NCI-H2196 treated with DMSO at 0.1 percent for 48 hours (cell line): ENCODE results near the gene BACH1.
"Not testable (repeated sequence)": the region's sequence is repeated elsewhere in the genome, so short reads cannot be mapped to it uniquely, and the experiment has no call there.

Experiments used
- DNase-seq: peaks from one replicate; lab custom pipeline; 2025; ENCODE audit not compliant: unreplicated experiment; lab: John Stamatoyannopoulos, UW

BACH1 gene

DNA sequence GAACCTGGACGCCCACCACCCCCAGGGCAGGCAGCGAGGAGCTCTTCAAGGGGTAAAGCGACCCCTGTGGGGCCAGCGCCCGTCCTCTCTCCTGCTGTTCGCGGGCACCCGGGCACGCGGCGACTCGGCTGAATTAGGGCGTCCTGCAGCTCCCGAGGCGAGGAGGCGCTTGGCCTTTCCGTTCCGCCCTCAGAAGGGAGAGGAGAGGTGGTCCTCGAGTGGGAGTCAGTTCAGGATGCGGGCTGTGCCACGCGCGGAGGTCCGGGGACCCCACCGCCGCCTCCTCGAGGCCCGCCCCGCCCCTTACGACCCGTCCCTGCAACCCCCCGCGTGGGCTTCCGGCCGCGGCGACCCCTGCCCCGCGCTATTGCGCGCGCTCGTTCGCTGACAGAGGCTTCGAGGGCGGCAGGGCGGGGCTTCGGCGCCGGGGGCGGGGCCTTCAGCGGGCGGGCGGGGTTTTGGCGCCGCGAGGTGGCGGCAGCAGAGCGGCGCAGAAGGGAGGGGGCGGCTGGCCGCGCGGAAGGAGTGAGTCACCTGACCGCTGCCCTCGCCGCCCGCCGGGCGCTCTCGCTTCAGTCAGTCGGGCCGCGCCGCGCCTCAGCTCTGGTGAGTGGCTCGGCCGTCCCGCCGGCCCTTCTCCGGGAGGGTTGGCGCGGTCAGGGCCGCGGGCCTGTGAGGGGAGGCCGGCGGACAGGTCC is at the start of gene BACH1:
BACH1 (plus strand) TSS at position 575 of the 698 bp plus-strand sequence. CDS start 22,359 bp downstream, outside the sequence.
- DNase-seq, result peak; percentile 87

GRCh38 chr21:29249289-29249688 is 49.4 kb upstream of the BACH1 start:
- not testable (repeated sequence) for DNase-seq

- DNase-seq, result no peak
These were observed 48.1 kb upstream of the BACH1 start for GRCh38 chr21:29250636-29251035.

DNA sequence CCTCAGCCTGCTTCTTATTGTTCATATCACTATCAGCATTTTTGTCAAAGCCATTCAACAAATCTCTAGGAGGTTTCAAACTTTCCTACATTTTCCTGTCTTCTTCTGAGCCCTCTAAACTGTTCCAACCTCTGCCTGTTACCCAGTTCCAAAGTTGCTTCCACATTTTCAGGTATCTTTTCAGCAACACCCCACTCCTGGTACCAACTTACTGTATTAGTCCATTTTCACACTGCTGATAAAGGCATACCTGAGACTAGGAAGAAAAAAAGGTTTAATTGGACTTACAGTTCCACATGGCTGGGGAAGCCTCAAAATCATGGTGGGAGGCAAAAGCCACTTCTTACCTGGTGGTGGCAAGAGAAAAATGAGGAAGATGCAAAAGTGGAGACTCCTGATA is 44.9 kb upstream of the BACH1 start:
- not testable (repeated sequence) for DNase-seq

GRCh38 chr21:29254550-29254949 is 44.2 kb upstream of the BACH1 start:
- DNase-seq, result no peak

DNA sequence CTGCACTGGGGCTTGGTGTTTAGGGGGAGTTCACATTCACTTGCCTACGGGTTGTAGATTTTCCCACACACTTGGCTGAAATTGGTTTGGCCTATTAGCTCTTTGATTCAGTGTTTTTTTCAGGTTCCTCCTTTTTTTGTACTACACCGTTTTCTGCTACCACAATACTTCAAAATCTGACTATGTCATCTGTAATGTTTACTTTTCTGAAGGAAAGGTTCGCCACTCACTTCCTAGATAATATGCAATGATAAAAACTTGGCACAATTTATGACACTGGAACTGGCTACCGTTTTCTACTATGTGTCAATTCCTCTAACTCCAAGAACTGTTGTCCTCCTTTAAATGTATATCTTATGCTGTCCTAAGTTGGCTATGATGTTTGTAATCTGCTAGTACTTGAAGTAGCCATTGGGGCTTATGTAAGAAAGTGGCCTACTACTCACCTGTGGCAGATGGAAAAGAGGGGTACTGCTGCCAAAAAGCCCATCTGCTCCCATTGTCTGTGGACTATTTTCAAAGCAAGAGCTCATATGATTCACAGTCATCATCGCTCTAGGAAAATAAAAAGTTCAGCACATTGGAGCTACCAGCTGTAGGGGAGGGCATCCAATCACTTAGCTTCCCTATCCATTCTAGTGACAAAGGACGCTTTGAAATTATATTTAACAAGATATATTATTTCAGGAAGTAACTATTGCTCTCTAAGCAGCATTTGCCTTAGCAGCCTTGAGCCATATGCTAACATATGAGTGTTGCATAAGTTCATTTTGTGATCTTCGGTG is 42.4 kb upstream of the BACH1 start:
- DNase-seq, result peak; percentile 51

DNA sequence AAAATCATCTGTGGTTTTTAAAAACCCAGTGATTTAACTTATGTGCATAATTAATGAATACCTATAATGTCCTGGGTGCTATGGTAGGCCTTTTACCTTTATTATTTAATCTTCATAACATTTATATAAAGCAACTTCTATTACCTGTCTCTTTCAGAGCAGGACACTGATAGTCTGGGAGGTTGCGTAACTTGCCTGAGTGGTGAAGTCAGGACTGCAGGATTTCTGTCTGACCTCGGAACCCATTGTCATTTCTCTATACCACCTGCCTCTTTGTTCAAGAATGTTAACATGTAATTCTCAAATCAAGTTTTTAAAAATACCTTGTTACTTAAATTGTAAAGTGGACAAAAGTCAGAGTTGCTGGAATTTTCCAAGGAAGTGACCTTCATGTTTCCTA is 41.0 kb upstream of the BACH1 start:
- no peak for DNase-seq

DNA sequence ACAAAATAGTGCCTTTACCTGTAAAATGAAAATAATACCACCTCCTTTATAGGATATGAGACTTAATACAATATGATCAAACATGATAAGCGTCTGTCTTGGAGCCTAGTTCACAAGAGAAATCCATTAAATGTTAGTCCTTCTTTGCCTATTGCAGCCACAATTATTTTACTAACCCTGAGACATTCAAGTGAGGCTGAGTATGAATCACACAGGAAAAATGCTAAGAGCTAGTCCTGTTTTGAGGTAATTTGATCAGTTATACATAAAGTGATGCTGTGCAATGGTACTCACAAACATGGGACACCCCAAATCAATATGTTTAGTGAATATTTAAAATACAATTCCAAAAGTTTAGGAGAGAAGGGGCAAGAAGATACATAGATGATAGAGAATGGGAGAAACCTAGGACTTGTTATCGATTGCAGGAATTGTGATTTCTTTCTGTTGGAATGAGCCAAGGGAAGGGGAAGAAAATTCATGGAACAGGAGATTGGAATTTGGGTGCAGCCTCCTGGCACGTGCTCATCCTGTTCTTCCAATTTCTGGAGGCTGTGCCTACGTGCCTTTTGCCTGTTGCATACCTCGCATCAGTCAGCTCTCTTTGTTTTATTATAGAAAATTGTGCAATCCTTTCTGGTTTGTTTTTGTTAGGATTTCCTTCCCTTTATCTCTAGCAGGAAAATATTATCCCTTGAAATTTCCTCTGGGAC is 39.9 kb upstream of the BACH1 start:
- no peak for DNase-seq

GRCh38 chr21:29260461-29260860 is 38.3 kb upstream of the BACH1 start:
- no peak for DNase-seq

GRCh38 chr21:29261555-29262540 is 36.9 kb upstream of the BACH1 start:
- no peak for DNase-seq

GRCh38 chr21:29264721-29265120 is 34.0 kb upstream of the BACH1 start:
- DNase-seq, result no peak

DNA sequence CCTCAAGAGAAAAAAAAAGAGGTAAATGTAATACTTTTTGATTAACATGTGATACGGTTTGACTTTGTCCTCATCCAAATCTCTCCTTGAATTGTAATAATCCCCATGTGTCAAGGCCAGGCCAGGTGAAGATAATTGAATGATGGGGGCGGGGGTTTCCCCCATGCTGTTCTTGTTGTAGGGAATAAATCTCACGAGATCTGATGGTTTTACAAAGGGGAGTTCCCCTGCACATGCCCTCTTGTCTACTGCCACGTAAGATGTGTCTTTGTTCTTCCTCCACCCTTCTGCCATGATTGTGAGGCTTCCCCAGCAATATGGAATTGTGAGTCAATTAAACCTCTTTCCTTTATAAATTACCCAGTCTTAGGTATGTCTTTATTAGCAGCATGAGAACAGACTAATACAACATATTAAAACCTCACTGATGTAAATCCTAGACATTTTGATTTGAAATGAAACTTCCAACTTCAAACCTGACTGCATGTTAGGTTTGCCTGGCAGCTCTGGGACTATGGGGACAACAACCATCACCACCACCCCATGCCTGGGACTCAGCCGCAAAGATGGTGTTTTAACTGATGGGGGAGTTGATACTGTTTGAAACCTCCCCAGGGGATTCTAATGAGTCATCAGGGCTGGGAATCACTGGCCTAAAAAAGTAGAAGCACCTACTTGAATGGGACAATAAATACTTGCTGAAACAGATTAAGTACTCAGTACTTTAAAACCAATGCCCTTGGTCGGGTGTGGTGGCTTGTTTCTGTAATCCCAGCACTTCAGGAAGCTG is 32.8 kb upstream of the BACH1 start:
- DNase-seq, result no peak

DNA sequence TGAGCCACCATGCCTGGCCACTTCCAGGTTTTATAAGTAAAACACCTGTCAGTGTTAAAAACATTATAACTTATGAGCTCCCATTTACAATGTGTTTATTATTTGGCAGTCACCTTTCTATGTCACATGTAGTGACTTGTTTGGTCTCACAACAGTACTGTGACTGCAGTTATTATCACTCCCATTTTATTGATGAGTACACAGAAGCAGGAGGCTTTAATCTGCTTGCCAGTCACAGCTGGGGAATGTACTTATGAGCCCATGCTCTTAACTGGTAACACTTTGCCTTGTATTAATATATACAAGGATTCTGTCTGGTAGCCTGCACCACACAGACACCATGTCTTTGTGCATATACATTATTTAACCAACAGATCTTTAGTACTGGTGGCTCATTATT is 31.1 kb upstream of the BACH1 start:
- no peak for DNase-seq

DNA sequence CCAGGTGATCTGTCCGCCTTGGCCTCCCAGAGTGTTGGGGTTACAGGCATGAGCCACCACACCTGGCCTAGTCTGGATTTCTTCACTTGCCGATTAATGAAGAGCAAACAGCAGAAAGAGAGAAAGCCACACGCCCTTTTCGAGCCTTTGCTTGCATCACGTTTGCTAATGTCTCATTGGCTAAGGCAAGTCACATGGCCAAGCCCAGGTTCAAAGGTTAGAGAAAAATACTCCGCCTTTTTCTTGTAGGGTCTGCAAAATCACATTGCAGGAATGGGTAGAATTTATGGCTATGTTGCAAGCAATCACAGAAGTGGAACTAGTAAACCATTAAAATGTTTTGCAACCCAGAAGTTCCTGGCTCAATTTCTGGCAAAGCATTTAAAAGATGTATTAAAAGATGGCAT is 26.8 kb upstream of the BACH1 start:
- no peak for DNase-seq

DNA sequence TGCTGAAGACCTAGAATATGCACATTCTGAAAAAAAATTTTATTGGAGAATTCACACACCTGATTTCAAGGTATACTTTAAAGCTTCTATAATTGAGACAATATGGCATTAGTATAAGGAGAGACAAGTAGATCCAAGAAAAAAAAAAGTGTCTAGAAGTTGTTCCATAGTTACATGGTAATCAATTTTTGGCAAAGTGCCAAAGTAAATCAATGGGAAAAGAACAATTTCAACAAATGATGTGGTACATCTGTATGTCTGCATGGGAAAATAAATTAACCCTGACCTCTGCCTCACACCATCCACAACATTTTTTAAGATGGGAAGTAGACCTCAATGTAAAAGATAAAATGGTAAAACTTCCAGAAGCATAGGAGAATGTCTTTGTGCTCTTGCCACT is 21.3 kb upstream of the BACH1 start:
- DNase-seq, result no peak

GRCh38 chr21:29279558-29279957 is 19.2 kb upstream of the BACH1 start:
- DNase-seq, result no peak

- not testable (repeated sequence) for DNase-seq
These were observed 16.9 kb upstream of the BACH1 start for GRCh38 chr21:29281801-29282200.

DNA sequence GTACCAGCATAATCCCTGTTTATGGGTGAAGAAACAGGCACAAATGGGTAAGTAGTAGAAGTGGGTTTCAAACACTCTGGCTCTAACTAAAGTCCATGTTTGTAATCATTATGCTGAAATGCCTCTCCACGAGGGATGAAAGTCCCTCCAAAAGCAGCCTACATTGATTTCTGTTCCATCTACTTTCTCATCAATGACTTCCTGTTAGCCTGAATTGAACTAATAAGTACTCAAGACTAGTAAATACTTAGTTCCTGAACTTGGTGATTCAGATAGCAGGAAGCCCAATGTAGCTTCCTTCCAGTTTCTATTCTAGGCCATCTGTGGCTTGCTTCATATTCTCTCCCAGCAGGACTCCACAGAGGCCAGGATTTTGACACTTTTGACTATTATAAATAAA is 11.3 kb upstream of the BACH1 start:
- DNase-seq, result no peak

DNA sequence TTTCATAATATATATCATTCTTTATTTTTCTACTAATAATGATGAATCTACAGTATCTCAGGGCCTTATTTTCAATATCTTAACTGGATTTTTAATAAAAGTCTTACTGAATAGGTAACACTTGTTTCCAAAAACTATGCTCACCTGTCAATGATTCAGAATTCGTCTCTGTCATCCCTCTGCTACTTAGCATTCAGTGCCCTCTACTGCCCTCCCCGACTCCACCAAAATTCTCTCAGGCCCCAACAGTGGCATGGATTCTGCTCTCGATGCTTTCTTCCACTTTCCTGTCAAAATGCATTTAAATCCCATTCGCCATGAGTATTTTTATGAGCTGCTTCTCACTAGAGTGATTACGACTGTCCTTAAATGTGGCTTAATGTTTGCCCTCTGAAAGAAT is 10.5 kb upstream of the BACH1 start:
- DNase-seq, result no peak

- DNase-seq, result no peak
These were observed 9.4 kb upstream of the BACH1 start for GRCh38 chr21:29289317-29289716.
